Endodermal cell (in vitro differentiated cells): Measurements from ENCODE around the gene CDIPT. TPM values are rescaled to one million over a fixed set of nuclear protein-coding genes. Genes with fewer than 3 reads are reported as not detected.

Experiments
- DNase-seq: peaks from one replicate; pipeline ENCODE4 v3.0.0-alpha.2; 2017
- H3K27ac ChIP-seq: 2 replicates; pipeline ENCODE4 v1.5.1; 2013; ENCODE audit warnings: mild to moderate bottlenecking, low read depth, low read length, moderate library complexity
- H3K27me3 ChIP-seq: 2 replicates; pipeline ENCODE4 v1.6.1; 2013; ENCODE audit warnings: mild to moderate bottlenecking, low read length, moderate library complexity; ENCODE audit not compliant: insufficient read depth, control insufficient read depth, poor library complexity, severe bottlenecking
- H3K36me3 ChIP-seq: 2 replicates; pipeline ENCODE4 v1.7.0; 2013; ENCODE audit warnings: mild to moderate bottlenecking, low read length, moderate library complexity; ENCODE audit not compliant: control insufficient read depth, insufficient read depth
- H3K4me1 ChIP-seq: one replicate; pipeline ENCODE4 v1.7.0; 2013; ENCODE audit warnings: low read length; ENCODE audit not compliant: control insufficient read depth, insufficient read depth
- H3K4me3 ChIP-seq: 2 replicates; pipeline ENCODE4 v1.5.1; 2013; ENCODE audit warnings: mild to moderate bottlenecking, low read length, moderate library complexity
- H3K9ac ChIP-seq: 2 replicates; pipeline ENCODE4 v1.6.1; 2013; ENCODE audit warnings: mild to moderate bottlenecking, low read length, moderate library complexity; ENCODE audit not compliant: poor library complexity, severe bottlenecking; ENCODE audit errors: extremely low read depth
- H3K9me3 ChIP-seq: 2 replicates; pipeline ENCODE4 v1.6.1; 2013; ENCODE audit warnings: mild to moderate bottlenecking, low read length, moderate library complexity; ENCODE audit not compliant: control insufficient read depth
- H3K27ac Mint-ChIP-seq: 2 replicates; pipeline ENCODE4 v1.8.0; 2020; ENCODE audit warnings: mixed read lengths
- H3K27me3 Mint-ChIP-seq: 2 replicates; pipeline ENCODE4 v1.8.0; 2021; ENCODE audit warnings: mild to moderate bottlenecking, mixed read lengths; ENCODE audit not compliant: insufficient read depth
- H3K36me3 Mint-ChIP-seq: 2 replicates; pipeline ENCODE4 v1.8.0; 2020; ENCODE audit warnings: low read depth, mixed read lengths
- H3K4me1 Mint-ChIP-seq: 2 replicates; pipeline ENCODE4 v1.8.0; 2020; ENCODE audit warnings: mixed read lengths
- H3K4me3 Mint-ChIP-seq: 2 replicates; pipeline ENCODE4 v1.8.0; 2020; ENCODE audit warnings: mild to moderate bottlenecking, moderate library complexity, mixed read lengths
- H3K9me3 Mint-ChIP-seq: 2 replicates; pipeline ENCODE4 v1.8.0; 2020; ENCODE audit warnings: mild to moderate bottlenecking, mixed read lengths
- WGBS, 2 experiments: methylation state at CpG; one replicate each; pipeline versions ENCODE4 v1.1.5 to v1.1.7; 2013; ENCODE audit warnings: missing lambda C conversion rate in 2 of 2, mixed read lengths in 1 of 2; ENCODE audit not compliant: insufficient coverage in 1 of 2, insufficient read length in 1 of 2; 5-methylcytosine and 5-hydroxymethylcytosine counted together
- total RNA-seq, 2 donors: library from RNA; stranded (reverse); fragmentation: NEBNext Ultra II Directional in 1 of 2; extraction: Animal tissue kit (Norgen Biotek cat#: 25700) in 1 of 2; gene quantifications; 2 replicates in 1 of 2; 3 replicates in 1 of 2; pipeline ENCODE4 v1.2.1, GENCODE V29; 2021
- TF ChIP-seq, protein P1 (sequence below): fragments of 200-600 bp; sonication (generic); conservative IDR thresholded peaks from 2 replicates; pipeline ENCODE4 v1.5.0; 2021; ENCODE audit warnings: antibody characterized with exemption, mild to moderate bottlenecking

Gene CDIPT
- total RNA-seq, 2 donors from 2014 or later: 63.4 to 68.4 TPM

DNA sequence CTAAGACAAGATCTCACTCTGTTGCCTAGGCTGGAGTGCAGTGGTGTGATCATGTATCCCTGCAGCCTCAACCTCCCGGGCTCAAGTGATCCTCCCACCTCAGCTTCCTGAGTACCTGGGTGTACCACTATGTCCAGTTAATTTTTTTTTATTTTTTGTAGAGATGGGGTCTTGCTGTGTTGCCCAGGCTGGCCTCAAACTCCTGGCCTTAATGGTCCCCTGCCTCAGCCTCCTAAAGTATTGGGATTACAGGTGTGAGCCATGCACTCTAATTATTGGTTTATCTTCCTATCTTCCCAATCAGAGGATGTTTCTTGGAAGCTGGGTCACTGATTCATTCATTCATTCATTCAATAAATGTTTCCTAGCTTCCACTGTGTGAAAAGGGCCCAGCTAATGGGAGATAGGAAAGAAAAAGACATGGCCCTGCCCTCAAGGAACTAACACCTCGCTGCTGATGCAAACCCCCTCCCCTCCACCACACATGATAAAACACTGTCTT is 45.7 kb upstream of the CDIPT start:
- Mint-ChIP-seq H3K27me3 (no peaks in the 10 kb centered on the region), H3K27ac (no peak overlapping the region), H3K36me3 (peaks cover 13% of the 10 kb centered on the region), H3K4me3 (no peak overlapping the region), H3K9me3 (no peaks in the 10 kb centered on the region), H3K4me1 (peaks cover 4% of the 10 kb centered on the region)
- H3K27ac ChIP-seq: no peak overlapping the region
- H3K4me1 ChIP-seq: no peaks in the 10 kb centered on the region
- H3K4me3 ChIP-seq: no peak overlapping the region
- no peak overlapping the region for H3K9ac ChIP-seq
- DNase-seq: no peak
- peaks cover 4% of the 10 kb centered on the region for H3K36me3 ChIP-seq
- no peaks in the 10 kb centered on the region for H3K27me3 ChIP-seq
- WGBS, 2 experiments: 100% methylated on average over 1 of the region's 2 CpGs; no CpG with 5 or more reads in 1 of the 2 experiments
- TF ChIP-seq, protein P1, sequence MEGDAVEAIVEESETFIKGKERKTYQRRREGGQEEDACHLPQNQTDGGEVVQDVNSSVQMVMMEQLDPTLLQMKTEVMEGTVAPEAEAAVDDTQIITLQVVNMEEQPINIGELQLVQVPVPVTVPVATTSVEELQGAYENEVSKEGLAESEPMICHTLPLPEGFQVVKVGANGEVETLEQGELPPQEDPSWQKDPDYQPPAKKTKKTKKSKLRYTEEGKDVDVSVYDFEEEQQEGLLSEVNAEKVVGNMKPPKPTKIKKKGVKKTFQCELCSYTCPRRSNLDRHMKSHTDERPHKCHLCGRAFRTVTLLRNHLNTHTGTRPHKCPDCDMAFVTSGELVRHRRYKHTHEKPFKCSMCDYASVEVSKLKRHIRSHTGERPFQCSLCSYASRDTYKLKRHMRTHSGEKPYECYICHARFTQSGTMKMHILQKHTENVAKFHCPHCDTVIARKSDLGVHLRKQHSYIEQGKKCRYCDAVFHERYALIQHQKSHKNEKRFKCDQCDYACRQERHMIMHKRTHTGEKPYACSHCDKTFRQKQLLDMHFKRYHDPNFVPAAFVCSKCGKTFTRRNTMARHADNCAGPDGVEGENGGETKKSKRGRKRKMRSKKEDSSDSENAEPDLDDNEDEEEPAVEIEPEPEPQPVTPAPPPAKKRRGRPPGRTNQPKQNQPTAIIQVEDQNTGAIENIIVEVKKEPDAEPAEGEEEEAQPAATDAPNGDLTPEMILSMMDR: no peak
- no peaks in the 10 kb centered on the region for H3K9me3 ChIP-seq

DNA sequence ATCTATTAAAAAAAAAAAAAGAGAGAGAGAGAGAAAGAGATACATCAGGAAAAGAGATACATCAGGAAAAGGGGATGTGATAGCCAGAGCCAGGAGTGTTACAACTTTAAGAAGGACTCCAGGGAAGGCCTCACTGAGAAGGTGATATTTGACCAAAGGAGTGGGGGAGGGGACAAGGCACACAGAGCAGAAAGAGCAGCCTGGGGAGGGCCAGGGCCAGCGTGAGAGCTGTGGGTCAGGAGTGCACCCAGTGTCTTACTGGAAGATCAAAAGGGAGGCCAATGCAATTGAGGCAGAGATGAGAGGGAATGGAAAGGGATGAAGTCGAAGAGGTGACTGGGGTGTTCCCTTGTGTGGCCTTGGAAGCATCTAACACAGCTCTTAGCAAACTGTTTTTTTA is 44.9 kb upstream of the CDIPT start:
- Histone ChIP-seq H3K9me3 (no peaks in the 10 kb centered on the region), H3K36me3 (peaks cover 4% of the 10 kb centered on the region), H3K27me3 (no peaks in the 10 kb centered on the region), H3K4me1 (no peaks in the 10 kb centered on the region), H3K27ac (no peak overlapping the region), H3K9ac (no peak overlapping the region), H3K4me3 (no peak overlapping the region)
- 52 to 55% methylated on average over 1 of the region's 2 CpGs for WGBS, 2 experiments
- no peak overlapping the region for H3K4me3 Mint-ChIP-seq
- TF ChIP-seq, protein P1: no peak
- no peak for DNase-seq
- H3K4me1 Mint-ChIP-seq: peaks cover 4% of the 10 kb centered on the region
- no peaks in the 10 kb centered on the region for H3K9me3 Mint-ChIP-seq
- H3K27me3 Mint-ChIP-seq: no peaks in the 10 kb centered on the region
- peaks cover 14% of the 10 kb centered on the region for H3K36me3 Mint-ChIP-seq
- no peak overlapping the region for H3K27ac Mint-ChIP-seq

DNA sequence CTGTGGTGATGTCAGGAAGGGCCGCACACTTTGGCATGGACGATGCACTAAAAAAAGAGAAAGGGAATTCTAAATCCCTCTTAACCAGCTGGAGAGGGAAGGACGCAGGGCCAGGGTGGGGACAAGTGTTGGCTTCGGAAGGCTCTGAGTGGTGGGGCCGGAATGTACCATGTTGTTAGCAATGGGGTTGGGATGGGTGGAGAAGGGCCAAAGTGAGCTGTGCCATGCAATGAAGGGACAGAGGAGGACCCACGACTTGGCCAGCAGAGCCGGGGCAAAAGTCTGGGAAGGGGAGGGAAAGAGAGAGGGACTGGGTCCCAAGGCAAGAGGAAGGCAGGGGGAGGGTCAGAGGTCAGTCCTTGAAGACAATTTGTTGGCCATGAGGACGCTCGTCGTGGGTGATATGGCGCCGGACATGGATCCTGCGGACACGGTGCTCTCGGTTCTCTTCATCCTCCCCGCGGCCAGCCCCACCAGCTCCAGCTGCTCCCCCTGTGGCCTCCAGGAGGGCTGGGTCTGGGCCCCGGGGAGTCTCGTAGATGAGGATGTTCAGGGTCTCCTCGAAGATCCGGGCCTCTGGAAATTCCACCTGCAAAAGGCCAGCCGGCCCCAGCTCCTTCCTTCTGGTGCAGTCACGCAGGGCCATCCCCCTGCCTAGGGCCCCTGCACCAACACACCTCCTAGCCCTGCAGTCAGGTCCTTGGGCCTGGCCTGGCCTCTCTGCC is 43.7 kb upstream of the CDIPT start:
- no peak overlapping the region for H3K9ac ChIP-seq
- no peaks in the 10 kb centered on the region for H3K27me3 ChIP-seq
- Mint-ChIP-seq H3K27me3 (no peaks in the 10 kb centered on the region), H3K4me3 (no peak overlapping the region), H3K9me3 (no peaks in the 10 kb centered on the region), H3K36me3 (peaks cover 14% of the 10 kb centered on the region), H3K4me1 (peaks cover 4% of the 10 kb centered on the region), H3K27ac (no peak overlapping the region)
- no peaks in the 10 kb centered on the region for H3K9me3 ChIP-seq
- H3K36me3 ChIP-seq: peaks cover 4% of the 10 kb centered on the region
- 93 to 98% methylated on average over 16 to 23 of the region's 23 CpGs for WGBS, 2 experiments
- no peak for DNase-seq
- H3K4me1 ChIP-seq: no peaks in the 10 kb centered on the region
- H3K4me3 ChIP-seq: no peak overlapping the region
- no peak overlapping the region for H3K27ac ChIP-seq
- TF ChIP-seq, protein P1: no peak
